Lung (tissue), 12 donors: ENCODE data around the gene DAAM2. TPM values are rescaled to one million over a fixed set of nuclear protein-coding genes. Genes with fewer than 3 reads are reported as not detected.

ENCODE experiments used
- ATAC-seq: fragments of 200-7000 bp; cut with Tn5 transposase; one replicate; pipeline ENCODE4 v1.9.1; 2020; ENCODE audit warnings: moderate number of reproducible peaks; ENCODE audit not compliant: insufficient read depth, low FRiP score
- DNase-seq, 3 donors: peaks; one replicate each; pipeline ENCODE4 v3.0.0-alpha.2; 2013 to 2017
- H3K27ac ChIP-seq, 2 donors: one replicate each; pipeline ENCODE4 v1.5.1; 2013; ENCODE audit warnings: mild to moderate bottlenecking in 2 of 2, moderate library complexity in 2 of 2, control low read depth in 1 of 2, inconsistent platforms in 1 of 2, low read depth in 1 of 2, low read length in 1 of 2
- H3K27me3 ChIP-seq, 3 donors: one replicate each; pipeline ENCODE4 v1.5.1; 2013; ENCODE audit warnings: low read length in 2 of 3; ENCODE audit not compliant: control insufficient read depth in 3 of 3, insufficient read depth in 3 of 3
- H3K36me3 ChIP-seq, 4 donors: one replicate each; pipeline ENCODE4 v1.5.1; 2013; ENCODE audit warnings: low read length in 4 of 4, mild to moderate bottlenecking in 1 of 4, moderate library complexity in 1 of 4; ENCODE audit not compliant: control insufficient read depth in 4 of 4, insufficient read depth in 4 of 4
- H3K4me1 ChIP-seq, 5 donors: one replicate each; pipeline ENCODE4 v1.5.1; 2013; ENCODE audit warnings: low read length in 5 of 5, mild to moderate bottlenecking in 2 of 5, moderate library complexity in 1 of 5; ENCODE audit not compliant: control insufficient read depth in 5 of 5, insufficient read depth in 5 of 5
- H3K4me3 ChIP-seq: one replicate; pipeline ENCODE4 v1.5.1; 2013; ENCODE audit warnings: mild to moderate bottlenecking, control low read depth, moderate library complexity
- H3K9ac ChIP-seq, 2 donors: one replicate each; pipeline ENCODE4 v1.5.1; 2013; ENCODE audit warnings: low read length in 2 of 2, control low read depth in 1 of 2; ENCODE audit not compliant: insufficient read depth in 1 of 2
- H3K9me3 ChIP-seq, 4 donors: one replicate each; pipeline ENCODE4 v1.5.1; 2013; ENCODE audit warnings: low read length in 3 of 4, mild to moderate bottlenecking in 1 of 4, moderate library complexity in 1 of 4; ENCODE audit not compliant: control insufficient read depth in 4 of 4, insufficient read depth in 3 of 4
- WGBS, 2 donors: extraction: QIAGEN DNeasy Blood & Tissue Kit; methylation state at CpG; one replicate each; pipeline ENCODE4 v1.1.7; 2013; 5-methylcytosine and 5-hydroxymethylcytosine counted together
- polyA plus RNA-seq, 2 donors: library from polyadenylated mRNA; stranded (reverse); fragments of 200-250 nt; gene quantifications; one replicate each; pipeline ENCODE4 v1.2.1, GENCODE V29; 2013
- total RNA-seq, 2 donors: library from RNA; depleted of rRNA in 1 of 2; stranded (reverse); fragments of >200 nt in 1 of 2; gene quantifications; one replicate each; pipeline ENCODE4 v1.2.1, GENCODE V29; 2014 to 2021
- TF ChIP-seq, protein P1 (sequence below): IDR thresholded peaks from 2 replicates; pipeline ENCODE4 v1.5.1; 2012; ENCODE audit warnings: mild to moderate bottlenecking; ENCODE audit errors: control extremely low read depth, extremely low read depth
- donor health status: control.
- donor health status: control.
- donor health status: Bipolar disorder and iron deficiency.
- donor health status: healthy.
- donor health status: DM: yes; HTN: yes; CAD: no.

Gene DAAM2
- total and polyA plus RNA-seq, 4 donors, result 13.6 to 43.0 (median 28.5) TPM

DNA sequence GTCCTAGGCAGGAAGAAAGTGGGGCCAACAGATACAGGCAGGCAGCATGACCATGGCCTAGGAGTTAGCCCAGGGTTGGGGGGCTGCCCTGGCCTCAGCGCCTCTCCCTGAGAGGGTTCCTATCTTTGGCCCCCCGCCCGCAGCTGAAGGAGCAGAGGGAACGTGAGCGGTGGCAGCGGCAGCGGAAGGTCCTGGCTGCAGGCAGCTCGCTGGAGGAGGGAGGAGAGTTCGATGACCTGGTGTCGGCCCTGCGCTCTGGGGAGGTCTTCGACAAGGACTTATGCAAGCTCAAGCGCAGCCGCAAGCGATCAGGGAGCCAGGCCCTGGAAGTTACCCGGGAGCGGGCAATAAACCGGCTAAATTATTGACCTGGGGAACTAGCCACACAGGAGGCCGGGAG lies 109.5 kb downstream of the DAAM2 start:
- no peaks in the 10 kb centered on the region for H3K9me3 ChIP-seq
- H3K9ac ChIP-seq, result no peak overlapping the region
- no peaks in the 10 kb centered on the region for H3K27me3 ChIP-seq
- peaks cover 1 to 50% (median 22%) of the 10 kb centered on the region in 4 donors for H3K36me3 ChIP-seq
- no peaks in the 10 kb centered on the region for H3K4me1 ChIP-seq
- H3K4me3 ChIP-seq, result no peak overlapping the region
- whole genome bisulfite sequencing, 2 donors, result 86 to 88% methylated on average over 18 to 19 of the region's 19 CpGs
- H3K27ac ChIP-seq, result no peak overlapping the region
- DNase-seq (no peak), ATAC-seq (no peak)
- TF ChIP-seq, protein P1, sequence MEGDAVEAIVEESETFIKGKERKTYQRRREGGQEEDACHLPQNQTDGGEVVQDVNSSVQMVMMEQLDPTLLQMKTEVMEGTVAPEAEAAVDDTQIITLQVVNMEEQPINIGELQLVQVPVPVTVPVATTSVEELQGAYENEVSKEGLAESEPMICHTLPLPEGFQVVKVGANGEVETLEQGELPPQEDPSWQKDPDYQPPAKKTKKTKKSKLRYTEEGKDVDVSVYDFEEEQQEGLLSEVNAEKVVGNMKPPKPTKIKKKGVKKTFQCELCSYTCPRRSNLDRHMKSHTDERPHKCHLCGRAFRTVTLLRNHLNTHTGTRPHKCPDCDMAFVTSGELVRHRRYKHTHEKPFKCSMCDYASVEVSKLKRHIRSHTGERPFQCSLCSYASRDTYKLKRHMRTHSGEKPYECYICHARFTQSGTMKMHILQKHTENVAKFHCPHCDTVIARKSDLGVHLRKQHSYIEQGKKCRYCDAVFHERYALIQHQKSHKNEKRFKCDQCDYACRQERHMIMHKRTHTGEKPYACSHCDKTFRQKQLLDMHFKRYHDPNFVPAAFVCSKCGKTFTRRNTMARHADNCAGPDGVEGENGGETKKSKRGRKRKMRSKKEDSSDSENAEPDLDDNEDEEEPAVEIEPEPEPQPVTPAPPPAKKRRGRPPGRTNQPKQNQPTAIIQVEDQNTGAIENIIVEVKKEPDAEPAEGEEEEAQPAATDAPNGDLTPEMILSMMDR, result no peak

DNA sequence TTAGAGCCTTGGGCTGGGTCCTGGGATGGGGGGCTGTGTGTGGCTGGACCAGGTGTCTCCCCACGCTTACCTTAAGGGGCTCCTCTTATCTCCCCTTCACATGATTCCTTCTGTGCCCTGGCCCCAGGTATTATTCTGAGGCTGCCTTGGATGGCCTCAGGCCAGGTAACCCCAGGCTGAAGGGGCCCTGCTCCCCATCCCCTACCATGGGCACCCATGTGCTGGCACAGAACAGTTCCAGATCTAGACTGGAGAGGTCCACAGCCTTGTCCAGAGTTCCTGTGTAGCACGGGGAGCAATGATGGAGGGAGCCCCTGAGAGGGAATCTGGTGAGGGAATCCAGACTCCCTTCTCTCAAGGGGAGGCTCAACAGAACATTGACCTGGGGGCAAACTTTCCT lies 110.0 kb downstream of the DAAM2 start:
- no peak overlapping the region for H3K4me3 ChIP-seq
- ATAC-seq, result no peak
- no peaks in the 10 kb centered on the region for H3K9me3 ChIP-seq
- H3K36me3 ChIP-seq, result peaks cover 4 to 47% (median 21%) of the 10 kb centered on the region in 4 donors
- H3K27me3 ChIP-seq, result no peaks in the 10 kb centered on the region
- 87 to 93% methylated on average over 2 of the region's 2 CpGs for WGBS, 2 donors
- no peak overlapping the region for H3K27ac ChIP-seq
- no peak overlapping the region for H3K9ac ChIP-seq
- no peak for DNase-seq
- H3K4me1 ChIP-seq, result no peaks in the 10 kb centered on the region
- TF ChIP-seq, protein P1, result no peak

DNA sequence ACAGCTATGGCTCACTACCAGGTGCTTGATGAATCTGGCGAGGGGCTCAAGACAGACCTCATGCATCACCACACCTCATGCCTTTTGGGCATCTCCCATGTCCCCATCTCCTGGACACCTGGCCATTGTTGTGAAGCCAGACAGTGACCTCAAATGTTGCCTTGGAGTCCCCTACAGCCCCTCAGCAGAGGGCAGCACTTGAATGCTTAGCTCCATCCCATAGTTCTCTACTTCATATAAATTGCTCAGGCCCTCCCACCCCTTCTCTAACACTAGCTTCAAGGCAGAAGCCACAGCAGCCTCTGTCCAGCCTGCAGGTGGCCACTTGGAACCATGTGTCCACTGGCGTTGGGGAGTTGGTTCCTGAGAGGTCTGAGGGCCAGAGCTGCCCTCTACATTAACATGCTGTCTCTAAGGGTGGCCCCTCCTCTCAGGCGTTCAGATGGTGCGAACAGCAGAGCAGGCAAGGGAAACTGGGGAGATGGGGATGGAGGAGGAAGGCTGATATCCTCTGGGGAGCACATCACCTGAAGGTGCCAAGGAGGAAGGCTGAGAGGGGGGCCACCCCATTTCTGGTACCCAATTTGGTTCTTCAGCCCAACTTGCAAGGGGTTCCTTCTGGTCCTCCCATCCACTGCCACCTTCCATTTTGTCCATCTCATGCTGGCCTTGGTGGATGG lies 110.8 kb downstream of the DAAM2 start:
- Histone ChIP-seq H3K27me3 (no peaks in the 10 kb centered on the region), H3K9ac (no peak overlapping the region), H3K4me1 (no peaks in the 10 kb centered on the region), H3K9me3 (no peaks in the 10 kb centered on the region), H3K27ac (no peak overlapping the region), H3K36me3 (peaks cover 4 to 41% (median 18%) of the 10 kb centered on the region in 4 donors), H3K4me3 (no peak overlapping the region)
- ATAC-seq (no peak), DNase-seq (no peak)
- 91 to 93% methylated on average over 4 of the region's 4 CpGs for WGBS, 2 donors
- TF ChIP-seq, protein P1, result no peak

DNA sequence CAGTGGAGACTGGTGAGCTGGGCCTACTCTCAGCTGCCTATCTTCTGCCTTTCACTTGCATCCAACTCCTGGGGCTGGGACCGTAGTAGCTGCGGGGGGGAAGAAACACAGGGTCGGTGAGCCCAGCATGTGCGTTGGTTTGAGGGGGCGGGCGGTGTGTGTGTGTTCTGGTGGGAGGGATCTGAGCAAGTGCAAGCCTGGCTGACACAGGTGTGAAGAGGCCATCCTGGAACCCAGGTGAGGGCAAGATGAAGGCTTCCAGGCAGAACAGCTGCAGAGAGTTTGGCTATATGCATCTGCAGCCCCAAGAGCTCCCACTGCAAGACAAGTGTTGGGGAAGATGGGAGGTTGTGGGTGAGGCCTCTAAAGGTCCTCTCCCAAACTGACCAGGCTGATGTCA lies 111.5 kb downstream of the DAAM2 start:
- H3K27me3 ChIP-seq, result no peaks in the 10 kb centered on the region
- no peak for ATAC-seq
- no peak overlapping the region for H3K9ac ChIP-seq
- H3K4me3 ChIP-seq, result no peak overlapping the region
- TF ChIP-seq, protein P1, result no peak
- no peak for DNase-seq
- no peak overlapping the region for H3K27ac ChIP-seq
- WGBS, 2 donors, result 96 to 97% methylated on average over 6 of the region's 6 CpGs
- H3K9me3 ChIP-seq, result no peaks in the 10 kb centered on the region
- H3K36me3 ChIP-seq, result peaks cover 4 to 35% (median 15%) of the 10 kb centered on the region in 4 donors
- no peaks in the 10 kb centered on the region for H3K4me1 ChIP-seq
